ENCODE results near the gene ARHGDIB.

ARHGDIB gene

DNA sequence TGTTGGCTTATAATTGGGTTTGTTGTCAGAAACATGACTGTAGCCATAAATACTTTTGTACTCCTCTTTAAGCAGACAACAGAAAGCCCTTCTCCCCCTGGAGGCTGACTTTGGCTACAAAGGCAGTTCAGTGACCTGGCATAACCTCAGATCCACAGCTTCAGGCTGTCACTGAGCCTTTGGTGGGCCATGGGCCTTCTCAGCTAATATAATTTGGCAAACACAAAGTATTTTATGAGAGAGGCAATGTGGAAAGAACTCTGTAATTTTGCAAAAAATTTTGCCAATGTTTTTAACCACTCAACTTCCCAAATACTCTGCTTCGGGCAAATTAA, 60.2 kb downstream of the ARHGDIB start:
- no peak for TF ChIP-seq CEBPB (IDR thresholded peaks at IDR 0.05)
- TF ChIP-seq ZBTB7A (IDR thresholded peaks at IDR 0.05; ENCODE audit: low read depth), result no peak
- no peak for TF ChIP-seq RAD21 (IDR thresholded peaks at IDR 0.05; ENCODE audit: low read depth)
- no peak for TF ChIP-seq CREB1 (IDR thresholded peaks at IDR 0.05; ENCODE audit: low read depth)
- no peak for TF ChIP-seq YY1 (IDR thresholded peaks at IDR 0.05; ENCODE audit: low read depth)
- TF ChIP-seq, protein P1, sequence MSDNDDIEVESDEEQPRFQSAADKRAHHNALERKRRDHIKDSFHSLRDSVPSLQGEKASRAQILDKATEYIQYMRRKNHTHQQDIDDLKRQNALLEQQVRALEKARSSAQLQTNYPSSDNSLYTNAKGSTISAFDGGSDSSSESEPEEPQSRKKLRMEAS (IDR thresholded peaks at IDR 0.05), result no peak

DNA sequence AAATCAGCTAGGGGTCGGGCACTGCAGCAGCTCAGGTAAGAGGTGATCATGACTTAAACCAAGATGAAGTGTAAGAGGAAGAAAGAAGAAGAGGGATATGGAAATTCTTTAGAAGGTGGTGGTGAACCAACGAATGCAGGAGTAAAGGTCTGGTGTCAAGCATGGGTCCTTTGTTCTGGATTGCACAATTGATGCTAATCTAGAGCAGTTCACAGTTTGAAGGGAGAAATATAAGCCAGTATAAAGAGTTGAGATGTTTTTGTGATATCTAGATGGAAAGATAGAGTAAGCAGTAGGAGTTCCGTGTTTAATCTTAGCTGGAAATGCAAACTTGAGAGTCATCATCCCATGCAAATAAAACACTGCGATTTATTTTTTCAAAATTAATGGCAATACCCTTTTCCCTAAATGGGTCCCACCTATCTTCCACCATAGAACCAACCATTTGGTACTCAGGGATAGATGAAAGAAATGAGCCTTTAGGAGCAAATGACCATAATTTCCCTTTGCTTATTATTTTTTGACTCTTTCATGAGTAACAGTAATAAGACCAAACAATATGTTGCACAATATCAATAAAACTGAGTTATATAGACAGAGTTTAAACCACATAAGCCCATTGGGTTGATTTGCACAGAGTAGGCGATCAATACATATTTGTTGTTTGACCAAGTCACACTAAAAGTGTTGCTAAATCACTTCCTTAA, 60.7 kb downstream of the ARHGDIB start:
- TF ChIP-seq RAD21 (IDR thresholded peaks at IDR 0.05; ENCODE audit: low read depth), result no peak
- no peak for TF ChIP-seq FOXM1 (IDR thresholded peaks at IDR 0.05; ENCODE audit: borderline replicate concordance, low read depth)
- no peak for TF ChIP-seq TCF12 (IDR thresholded peaks at IDR 0.05; ENCODE audit: low read depth)
- TF ChIP-seq NFIC (IDR thresholded peaks at IDR 0.05), result no peak
- TF ChIP-seq, protein P2, sequence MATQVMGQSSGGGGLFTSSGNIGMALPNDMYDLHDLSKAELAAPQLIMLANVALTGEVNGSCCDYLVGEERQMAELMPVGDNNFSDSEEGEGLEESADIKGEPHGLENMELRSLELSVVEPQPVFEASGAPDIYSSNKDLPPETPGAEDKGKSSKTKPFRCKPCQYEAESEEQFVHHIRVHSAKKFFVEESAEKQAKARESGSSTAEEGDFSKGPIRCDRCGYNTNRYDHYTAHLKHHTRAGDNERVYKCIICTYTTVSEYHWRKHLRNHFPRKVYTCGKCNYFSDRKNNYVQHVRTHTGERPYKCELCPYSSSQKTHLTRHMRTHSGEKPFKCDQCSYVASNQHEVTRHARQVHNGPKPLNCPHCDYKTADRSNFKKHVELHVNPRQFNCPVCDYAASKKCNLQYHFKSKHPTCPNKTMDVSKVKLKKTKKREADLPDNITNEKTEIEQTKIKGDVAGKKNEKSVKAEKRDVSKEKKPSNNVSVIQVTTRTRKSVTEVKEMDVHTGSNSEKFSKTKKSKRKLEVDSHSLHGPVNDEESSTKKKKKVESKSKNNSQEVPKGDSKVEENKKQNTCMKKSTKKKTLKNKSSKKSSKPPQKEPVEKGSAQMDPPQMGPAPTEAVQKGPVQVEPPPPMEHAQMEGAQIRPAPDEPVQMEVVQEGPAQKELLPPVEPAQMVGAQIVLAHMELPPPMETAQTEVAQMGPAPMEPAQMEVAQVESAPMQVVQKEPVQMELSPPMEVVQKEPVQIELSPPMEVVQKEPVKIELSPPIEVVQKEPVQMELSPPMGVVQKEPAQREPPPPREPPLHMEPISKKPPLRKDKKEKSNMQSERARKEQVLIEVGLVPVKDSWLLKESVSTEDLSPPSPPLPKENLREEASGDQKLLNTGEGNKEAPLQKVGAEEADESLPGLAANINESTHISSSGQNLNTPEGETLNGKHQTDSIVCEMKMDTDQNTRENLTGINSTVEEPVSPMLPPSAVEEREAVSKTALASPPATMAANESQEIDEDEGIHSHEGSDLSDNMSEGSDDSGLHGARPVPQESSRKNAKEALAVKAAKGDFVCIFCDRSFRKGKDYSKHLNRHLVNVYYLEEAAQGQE (IDR thresholded peaks at IDR 0.05; ENCODE audit: low read depth), result no peak
- TF ChIP-seq, protein P3, sequence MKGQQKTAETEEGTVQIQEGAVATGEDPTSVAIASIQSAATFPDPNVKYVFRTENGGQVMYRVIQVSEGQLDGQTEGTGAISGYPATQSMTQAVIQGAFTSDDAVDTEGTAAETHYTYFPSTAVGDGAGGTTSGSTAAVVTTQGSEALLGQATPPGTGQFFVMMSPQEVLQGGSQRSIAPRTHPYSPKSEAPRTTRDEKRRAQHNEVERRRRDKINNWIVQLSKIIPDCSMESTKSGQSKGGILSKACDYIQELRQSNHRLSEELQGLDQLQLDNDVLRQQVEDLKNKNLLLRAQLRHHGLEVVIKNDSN (IDR thresholded peaks at IDR 0.05), result no peak
- TF ChIP-seq YY1 (IDR thresholded peaks at IDR 0.05; ENCODE audit: low read depth), result no peak
- TF ChIP-seq, protein P1 (IDR thresholded peaks at IDR 0.05), result no peak
- no peak for TF ChIP-seq ZBTB7A (IDR thresholded peaks at IDR 0.05; ENCODE audit: low read depth)

DNA sequence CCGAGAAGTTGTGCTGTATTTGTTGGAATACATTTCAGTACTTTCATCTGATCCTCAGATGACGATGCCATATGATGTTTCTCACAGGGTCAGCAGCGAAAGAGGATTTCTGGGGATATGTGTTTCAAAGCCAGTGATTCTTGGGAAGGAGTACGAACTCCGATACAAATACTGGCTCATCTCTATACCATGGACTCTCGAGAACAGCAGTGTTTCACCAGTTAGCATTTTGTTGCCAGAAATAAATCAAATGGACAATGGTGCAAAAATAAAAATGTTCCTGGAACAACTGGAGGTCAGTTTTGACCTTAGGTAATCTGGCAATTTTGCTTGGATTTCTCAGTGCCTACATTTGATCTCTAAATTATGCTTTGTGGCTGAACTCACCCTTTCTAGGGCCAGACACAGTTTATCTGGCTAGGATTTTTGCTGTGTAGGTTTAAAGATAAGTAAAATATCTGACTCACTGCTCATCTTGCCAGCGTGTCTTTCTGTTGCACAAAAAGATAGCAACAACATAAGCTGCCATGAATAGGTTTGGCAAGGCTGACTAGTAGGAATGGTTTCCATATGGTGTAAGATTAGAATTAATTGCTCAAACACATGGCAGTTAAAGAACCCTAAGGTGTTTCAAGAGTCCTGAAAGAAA, 64.8 kb downstream of the ARHGDIB start:
- no peak for TF ChIP-seq EP300 (IDR thresholded peaks at IDR 0.05; ENCODE audit: borderline replicate concordance)
- TF ChIP-seq EGR1 (IDR thresholded peaks at IDR 0.05), result no peak
- TF ChIP-seq, protein P2 (IDR thresholded peaks at IDR 0.05; ENCODE audit: low read depth), result no peak
- no peak for TF ChIP-seq CEBPB (IDR thresholded peaks at IDR 0.05)

DNA sequence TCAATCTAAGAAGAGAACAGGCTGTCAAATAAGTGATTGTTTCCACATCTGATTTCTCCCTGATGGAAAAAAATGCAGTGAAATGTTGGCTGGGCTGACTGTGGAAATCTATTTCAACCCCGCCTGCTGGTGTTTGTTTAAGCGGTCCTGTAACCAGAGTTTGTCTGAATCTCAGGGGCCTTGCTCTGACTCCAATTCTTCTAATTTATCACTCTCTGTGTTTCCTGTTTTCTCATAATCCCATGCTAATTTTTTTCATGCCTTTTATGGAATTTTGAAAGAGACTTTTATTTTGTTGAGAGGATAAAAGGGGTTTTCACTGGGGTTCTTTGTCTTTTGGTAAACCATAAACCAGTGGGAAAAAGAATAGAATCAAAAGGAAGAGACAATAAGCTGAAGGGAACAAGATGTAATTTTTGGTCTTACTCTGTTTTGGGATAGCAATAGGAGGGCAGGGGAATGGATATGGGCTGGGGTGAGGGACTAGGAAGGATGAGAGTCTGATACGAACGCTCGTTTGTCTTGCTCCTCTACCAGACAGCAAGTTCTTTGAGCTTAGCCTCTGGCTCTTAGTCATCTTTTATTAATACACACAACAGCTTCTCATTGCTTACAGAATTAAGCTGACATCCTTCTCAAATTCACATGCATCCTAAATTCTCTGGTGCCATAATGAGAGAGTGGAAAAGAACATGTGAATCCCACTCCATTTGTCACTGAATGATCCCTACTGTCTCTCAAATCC, 67.7 kb downstream of the ARHGDIB start:
- TF ChIP-seq YY1 (IDR thresholded peaks at IDR 0.05; ENCODE audit: low read depth) (no peak), FOXM1 (IDR thresholded peaks at IDR 0.05; ENCODE audit: borderline replicate concordance, low read depth) (no peak), CREB1 (IDR thresholded peaks at IDR 0.05; ENCODE audit: low read depth) (no peak), TEAD4 (IDR thresholded peaks at IDR 0.05) (no peak), TAF1 (IDR thresholded peaks at IDR 0.05; ENCODE audit: low read depth) (no peak), ZBTB7A (IDR thresholded peaks at IDR 0.05; ENCODE audit: low read depth) (no peak), CEBPB (IDR thresholded peaks at IDR 0.05) (no peak), NFIC (IDR thresholded peaks at IDR 0.05) (no peak), EP300 (IDR thresholded peaks at IDR 0.05; ENCODE audit: borderline replicate concordance) (no peak), TCF12 (IDR thresholded peaks at IDR 0.05; ENCODE audit: low read depth) (no peak), RAD21 (IDR thresholded peaks at IDR 0.05; ENCODE audit: low read depth) (no peak), EGR1 (IDR thresholded peaks at IDR 0.05) (no peak)
- TF ChIP-seq, protein P3 (IDR thresholded peaks at IDR 0.05), result no peak
- TF ChIP-seq, protein P2 (IDR thresholded peaks at IDR 0.05; ENCODE audit: low read depth), result no peak
- TF ChIP-seq, protein P1 (IDR thresholded peaks at IDR 0.05), result no peak

Measured in Ishikawa (cell line).